ENCODE measurements around the gene OAF.

- no peak for TF ChIP-seq EZH2 (IDR thresholded peaks at IDR 0.05)
- TF ChIP-seq POLR2AphosphoS5 (IDR thresholded peaks at IDR 0.05; ENCODE audit: borderline replicate concordance, low read depth, low read length) = no peak
Measured at GRCh38 chr11:120255519-120255866, 44.7 kb downstream of the OAF start.
